Prostate gland (tissue), 2 donors: ENCODE data around the gene ADM. TPM values are rescaled to one million over a fixed set of nuclear protein-coding genes. Genes with fewer than 3 reads are reported as not detected.
A peak's percentile ranks its signal among the peaks of the same experiment; 100 is the strongest.

ENCODE experiments used
- DNase-seq: peaks from one replicate; pipeline ENCODE4 v3.0.0-alpha.2; 2019; ENCODE audit warnings: low spot score
- H3K27ac ChIP-seq, 2 donors: fragments of 200-600 bp; sonication (generic); 2 replicates each; pipeline ENCODE4 v1.5.1; 2017 to 2019
- H3K27me3 ChIP-seq: fragments of 200-600 bp; sonication (generic); replicated peaks from 2 replicates; pipeline ENCODE4 v1.5.1; 2019; ENCODE audit not compliant: insufficient read depth
- H3K36me3 ChIP-seq, 2 donors: fragments of 200-600 bp; sonication (generic); 1 replicate in 1 of 2; 2 replicates in 1 of 2; pipeline versions ENCODE4 v1.5.1 to v1.8.1; 2017 to 2019
- H3K4me1 ChIP-seq: fragments of 200-600 bp; sonication (generic); replicated peaks from 2 replicates; pipeline ENCODE4 v1.5.1; 2019
- H3K4me3 ChIP-seq, 2 donors: fragments of 200-600 bp; sonication (generic); 2 replicates each; pipeline ENCODE4 v1.5.1; 2017 to 2019
- H3K9me3 ChIP-seq: fragments of 200-600 bp; sonication (generic); 2 replicates; pipeline ENCODE4 v1.5.1; 2017
- POLR2A ChIP-seq: fragments of 450-650 bp; IDR thresholded peaks from one replicate; pipeline ENCODE4 v1.6.1; 2016; ENCODE audit warnings: antibody characterized with exemption, mild to moderate bottlenecking
- POLR2AphosphoS5 ChIP-seq: sonication (generic); formaldehyde crosslinking; IDR thresholded peaks from one replicate; pipeline ENCODE4 v1.6.1; 2017; ENCODE audit warnings: antibody characterized with exemption
- WGBS: methylation state at CpG from one replicate; pipeline ENCODE4 v1.1.5; 2018; 5-methylcytosine and 5-hydroxymethylcytosine counted together
- intact Hi-C: fragments of 100-400 bp; cut with DNase I; formaldehyde crosslinking; loops from one replicate; pipeline ENCODE4 v1.14.2; 2022
- total RNA-seq, 2 donors: library from RNA; depleted of rRNA; stranded (reverse); fragments of >200 nt; gene quantifications; one replicate each; pipeline ENCODE4 v1.1.0, GENCODE V29; 2016
- TF ChIP-seq, protein P1 (sequence below), 4 experiments: fragments of 200-600 bp in 2 of 4; fragments of 450-650 bp in 2 of 4; sonication (generic) in 2 of 4; IDR thresholded peaks; 1 replicate in 3 of 4; 2 replicates in 1 of 4; pipeline ENCODE4 v1.5.1; 2016 to 2019; ENCODE audit warnings: antibody characterized with exemption in 4 of 4, mild to moderate bottlenecking in 2 of 4, moderate library complexity in 2 of 4

ADM gene
- total RNA-seq, 2 donors from 2014 or later, result 20.4 to 33.7 TPM

DNA sequence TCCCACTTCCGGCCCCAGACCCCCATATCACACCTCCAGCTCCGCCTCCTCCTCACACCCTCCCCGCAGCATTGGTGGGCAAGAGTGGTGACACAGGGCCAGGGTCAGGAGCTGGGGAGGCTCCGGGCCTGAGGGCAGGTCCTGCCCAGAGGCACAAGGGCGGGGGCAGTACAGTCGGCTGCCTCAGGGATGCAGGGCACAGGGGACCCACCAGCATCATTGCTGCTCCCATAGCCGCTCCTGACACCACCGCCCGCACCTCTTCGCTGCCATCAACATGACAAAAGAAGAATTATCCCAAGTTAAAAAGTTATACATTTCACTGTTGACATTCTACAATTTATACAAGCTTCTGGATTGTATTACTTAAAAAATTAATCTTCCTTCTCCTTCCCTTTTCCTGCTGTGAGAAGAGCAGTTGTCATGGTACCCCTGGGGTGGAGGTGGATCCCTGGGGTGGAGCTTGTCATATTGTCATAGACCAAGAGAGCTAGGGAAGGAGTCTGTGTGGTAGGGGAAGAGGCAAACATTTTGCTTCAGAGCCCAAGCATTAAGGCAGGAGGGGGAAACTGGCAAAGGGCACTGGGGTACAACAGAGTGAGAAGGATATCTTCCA is 15.0 kb upstream of the ADM start:
- intact Hi-C loops, result no loop called here

DNA sequence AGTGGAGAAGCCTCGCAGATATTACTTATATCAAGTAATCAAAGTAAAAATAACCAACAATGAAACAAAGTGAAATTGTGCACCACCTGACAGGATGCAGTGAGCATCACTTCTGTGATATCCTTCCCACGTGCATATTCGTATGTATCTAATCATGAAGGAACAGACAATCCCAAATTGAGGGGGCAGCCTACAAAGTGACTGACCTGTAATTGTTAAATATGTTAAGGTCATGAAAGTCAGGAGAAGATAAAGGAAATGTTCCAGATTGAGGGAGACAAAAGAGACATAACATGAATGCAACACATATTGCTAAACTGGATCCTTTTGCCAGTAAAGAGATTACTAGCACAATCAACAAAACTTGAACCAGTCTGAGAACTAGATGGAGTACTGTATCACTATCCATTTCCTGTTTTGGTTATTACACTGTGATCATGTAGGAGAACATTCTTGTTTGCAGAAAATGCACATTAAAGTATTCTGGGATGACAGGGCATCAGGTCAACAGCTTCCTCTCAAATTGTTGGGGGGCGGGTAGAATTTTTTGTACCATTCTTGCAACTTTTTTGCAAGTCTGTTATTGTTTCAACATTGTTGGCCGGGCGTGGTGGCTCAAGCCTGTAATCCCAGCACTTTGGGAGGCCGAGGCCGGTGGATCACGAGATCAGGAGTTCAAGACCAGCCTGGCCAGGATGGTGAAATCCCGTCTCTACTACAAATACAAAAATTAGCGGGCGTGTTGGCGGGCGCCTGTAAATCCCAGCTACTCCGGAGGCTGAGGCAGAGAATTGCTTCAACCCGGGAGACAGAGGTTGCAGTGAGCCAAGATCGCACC is 12.9 kb upstream of the ADM start:
- no peak for DNase-seq
- Histone ChIP-seq H3K9me3 (no peaks in the 10 kb centered on the region), H3K36me3 (no peaks in the 10 kb centered on the region), H3K4me3 (no peak overlapping the region), H3K4me1 (peaks cover 3% of the 10 kb centered on the region), H3K27me3 (no peaks in the 10 kb centered on the region), H3K27ac (no peak overlapping the region)
- intact Hi-C loops, result no loop called here
- WGBS, result 85% methylated on average over 17 of the region's 17 CpGs
- TF ChIP-seq POLR2AphosphoS5 (peak; percentile 6), POLR2A (no peak)
- TF ChIP-seq, protein P1, sequence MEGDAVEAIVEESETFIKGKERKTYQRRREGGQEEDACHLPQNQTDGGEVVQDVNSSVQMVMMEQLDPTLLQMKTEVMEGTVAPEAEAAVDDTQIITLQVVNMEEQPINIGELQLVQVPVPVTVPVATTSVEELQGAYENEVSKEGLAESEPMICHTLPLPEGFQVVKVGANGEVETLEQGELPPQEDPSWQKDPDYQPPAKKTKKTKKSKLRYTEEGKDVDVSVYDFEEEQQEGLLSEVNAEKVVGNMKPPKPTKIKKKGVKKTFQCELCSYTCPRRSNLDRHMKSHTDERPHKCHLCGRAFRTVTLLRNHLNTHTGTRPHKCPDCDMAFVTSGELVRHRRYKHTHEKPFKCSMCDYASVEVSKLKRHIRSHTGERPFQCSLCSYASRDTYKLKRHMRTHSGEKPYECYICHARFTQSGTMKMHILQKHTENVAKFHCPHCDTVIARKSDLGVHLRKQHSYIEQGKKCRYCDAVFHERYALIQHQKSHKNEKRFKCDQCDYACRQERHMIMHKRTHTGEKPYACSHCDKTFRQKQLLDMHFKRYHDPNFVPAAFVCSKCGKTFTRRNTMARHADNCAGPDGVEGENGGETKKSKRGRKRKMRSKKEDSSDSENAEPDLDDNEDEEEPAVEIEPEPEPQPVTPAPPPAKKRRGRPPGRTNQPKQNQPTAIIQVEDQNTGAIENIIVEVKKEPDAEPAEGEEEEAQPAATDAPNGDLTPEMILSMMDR (IDR thresholded peaks at IDR 0.05), result no peak

More for the DNA sequence above, 15.0 kb upstream of the ADM start:
- WGBS, result 73% methylated on average over 7 of the region's 10 CpGs
- H3K27me3 ChIP-seq, result no peaks in the 10 kb centered on the region
- H3K36me3 ChIP-seq, result no peaks in the 10 kb centered on the region
- H3K4me3 ChIP-seq, result no peak overlapping the region
- DNase-seq, result no peak
- TF ChIP-seq POLR2AphosphoS5, result no peak
- TF ChIP-seq, protein P1 (IDR thresholded peaks at IDR 0.05), result no peak
- TF ChIP-seq POLR2A, result no peak
- H3K27ac ChIP-seq, result no peak overlapping the region
- H3K9me3 ChIP-seq, result no peaks in the 10 kb centered on the region
- peaks cover 3% of the 10 kb centered on the region for H3K4me1 ChIP-seq

DNA sequence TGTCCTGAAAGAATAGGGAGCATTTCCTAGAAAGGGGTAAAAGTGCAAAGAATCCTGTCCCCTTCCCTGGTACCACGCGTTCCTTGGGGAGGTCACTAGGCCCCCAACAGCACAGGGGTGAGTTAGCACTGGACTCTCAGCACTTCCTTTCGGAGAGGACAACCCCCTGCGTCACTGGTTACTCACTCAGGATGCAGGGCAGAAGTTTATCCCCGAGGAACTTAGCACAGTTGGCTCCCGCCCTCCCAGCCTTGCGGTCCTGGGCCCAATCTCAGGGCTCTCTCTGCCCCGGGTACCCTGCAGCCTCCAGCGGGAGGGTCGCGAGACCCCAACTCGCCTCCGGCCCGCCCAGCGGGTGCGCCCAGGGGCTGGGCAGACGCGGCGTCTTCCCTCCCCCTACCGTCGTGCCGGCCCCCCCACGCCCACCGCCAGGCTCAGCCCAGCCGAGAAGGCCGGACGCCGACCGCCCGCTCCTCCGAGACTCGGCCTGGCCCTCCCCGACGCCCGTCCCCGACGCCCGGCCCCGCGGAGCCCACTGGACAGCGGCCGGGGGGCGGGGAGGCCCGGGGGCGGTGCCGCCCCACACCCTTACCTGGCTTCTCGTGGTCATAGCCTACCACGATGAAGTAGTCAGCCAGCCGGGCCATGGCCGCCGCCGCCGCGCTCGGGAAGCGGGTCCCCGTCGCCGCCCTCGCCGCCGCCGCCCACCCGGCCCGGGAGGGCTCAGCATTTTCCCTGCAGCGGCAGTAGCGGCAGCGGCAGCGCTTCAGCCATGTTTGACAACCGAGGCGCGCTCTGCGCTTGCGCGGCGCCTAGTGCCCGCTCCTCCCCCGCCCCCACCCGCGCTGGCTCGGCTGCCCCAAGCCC is 11.2 kb upstream of the ADM start, which contains the start of gene SBF2:
TSS of gene SBF2 (minus strand) at position 797 of the 867 bp plus-strand sequence. CDS start at position 647, 150 bp downstream.
- 2% methylated on average over 73 of the region's 81 CpGs for WGBS
- H3K9me3 ChIP-seq, result no peaks in the 10 kb centered on the region
- TF ChIP-seq POLR2A (peak; percentile 81), POLR2AphosphoS5 (peak; percentile 72)
- TF ChIP-seq, protein P1 (IDR thresholded peaks at IDR 0.05), result no peak
- H3K4me3 ChIP-seq, result peak within 1 kb of the TSS; percentile 76 to 99
- DNase-seq, result peak; percentile 81
- no peaks in the 10 kb centered on the region for H3K36me3 ChIP-seq
- peak within 1 kb of the TSS; percentile 94 to 96 for H3K27ac ChIP-seq
- H3K4me1 ChIP-seq, result peaks cover 3% of the 10 kb centered on the region
- no peaks in the 10 kb centered on the region for H3K27me3 ChIP-seq
- intact Hi-C loops, result no loop called here

DNA sequence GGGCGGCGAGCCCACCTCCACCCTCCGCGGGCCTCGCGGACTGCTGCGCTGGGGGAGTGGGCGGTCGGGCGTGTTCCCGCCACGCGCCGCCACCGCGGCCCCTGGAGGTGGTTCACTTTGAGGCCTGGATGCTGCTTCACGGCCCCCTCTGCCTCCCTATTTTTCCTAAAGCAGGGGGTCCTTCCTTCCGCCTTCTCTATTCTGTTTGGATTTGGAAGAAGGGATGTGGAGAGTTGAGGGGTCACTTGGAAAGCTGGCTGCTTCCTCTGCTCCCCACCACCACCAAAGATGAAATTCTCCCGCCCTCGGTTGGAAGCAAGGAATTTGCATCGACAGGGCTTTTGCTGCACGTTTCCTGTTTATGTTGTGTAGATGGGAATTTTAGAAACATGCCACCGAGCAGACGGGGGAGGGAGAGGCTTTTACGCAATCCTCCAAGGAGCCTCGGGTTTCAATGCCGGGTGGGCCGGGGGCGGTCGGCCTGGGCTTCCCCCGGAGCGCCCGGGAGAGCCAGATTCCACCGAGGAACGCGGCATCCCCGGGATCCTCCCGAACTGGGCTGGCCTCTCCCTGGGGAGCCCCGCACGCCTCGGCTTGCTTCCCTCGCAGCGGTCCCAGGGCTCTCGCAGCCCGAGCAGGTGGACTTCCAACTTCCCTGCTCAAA is 10.5 kb upstream of the ADM start:
- DNase-seq, result peak; percentile 55

More for the DNA sequence above, 10.5 kb upstream of the ADM start:
- H3K27me3 ChIP-seq, result no peaks in the 10 kb centered on the region
- WGBS, result under 1% methylated on average over 45 of the region's 45 CpGs
- peak overlapping the region; percentile 94 to 96 for H3K27ac ChIP-seq
- H3K4me3 ChIP-seq, result peak overlapping the region; percentile 76 to 99
- peaks cover 3% of the 10 kb centered on the region for H3K4me1 ChIP-seq
- intact Hi-C loops, result no loop called here
- no peaks in the 10 kb centered on the region for H3K36me3 ChIP-seq
- TF ChIP-seq POLR2AphosphoS5, result no peak
- TF ChIP-seq, protein P1 (IDR thresholded peaks at IDR 0.05), result no peak
- no peak for TF ChIP-seq POLR2A
- no peaks in the 10 kb centered on the region for H3K9me3 ChIP-seq
